PFSK-1 (cell line): Measurements from ENCODE around the gene ANKDD1B.

Source experiments
- FOXP2 ChIP-seq: optimal IDR thresholded peaks from 2 replicates; pipeline ENCODE3; 2011; ENCODE audit warnings: borderline replicate concordance, control low read depth, inconsistent platforms; ENCODE audit not compliant: insufficient read depth; ENCODE audit errors: extremely low read length, extremely low read depth
- POLR2AphosphoS5 ChIP-seq: IDR thresholded peaks from 2 replicates; pipeline ENCODE4 v1.6.1; 2012; ENCODE audit warnings: low read depth, mild to moderate bottlenecking, control low read depth, low read length, moderate library complexity
- REST ChIP-seq, 2 experiments: IDR thresholded peaks; 2 replicates each; pipeline versions ENCODE4 v1.6.1 to v1.8.0; 2011 to 2012; ENCODE audit warnings: low read depth in 2 of 2, low read length in 2 of 2, control low read depth in 1 of 2, inconsistent platforms in 1 of 2, mild to moderate bottlenecking in 1 of 2, moderate library complexity in 1 of 2; ENCODE audit not compliant: insufficient read depth in 1 of 2
- SIN3A ChIP-seq: IDR thresholded peaks from 2 replicates; pipeline ENCODE4 v1.6.1; 2012; ENCODE audit warnings: mild to moderate bottlenecking, low read length, moderate library complexity, borderline replicate concordance; ENCODE audit not compliant: insufficient read depth
- TAF1 ChIP-seq: IDR thresholded peaks from 2 replicates; pipeline ENCODE4 v1.6.1; 2012; ENCODE audit warnings: low read length, control low read depth, borderline replicate concordance; ENCODE audit not compliant: insufficient read depth

- TF ChIP-seq SIN3A = no peak
- TF ChIP-seq REST (IDR thresholded peaks at IDR 0.05; ENCODE audit: insufficient read depth in 1 of 2, low read depth in 2 of 2, low read length in 2 of 2) = no peak
- TF ChIP-seq TAF1 = no peak
- no peak for TF ChIP-seq FOXP2
- TF ChIP-seq POLR2AphosphoS5 = no peak
Observed at GRCh38 chr5:75574791-75575190, 36.5 kb upstream of the ANKDD1B start.
